NCI-H2081 treated with DMSO at 0.1 percent for 48 hours (cell line): ENCODE measurements around the gene KDF1.
A peak's percentile ranks its signal among the peaks of the same experiment; 100 is the strongest.

ENCODE experiments used
- DNase-seq: peaks from one replicate; lab custom pipeline; 2025; lab: John Stamatoyannopoulos, UW

Gene KDF1

DNA sequence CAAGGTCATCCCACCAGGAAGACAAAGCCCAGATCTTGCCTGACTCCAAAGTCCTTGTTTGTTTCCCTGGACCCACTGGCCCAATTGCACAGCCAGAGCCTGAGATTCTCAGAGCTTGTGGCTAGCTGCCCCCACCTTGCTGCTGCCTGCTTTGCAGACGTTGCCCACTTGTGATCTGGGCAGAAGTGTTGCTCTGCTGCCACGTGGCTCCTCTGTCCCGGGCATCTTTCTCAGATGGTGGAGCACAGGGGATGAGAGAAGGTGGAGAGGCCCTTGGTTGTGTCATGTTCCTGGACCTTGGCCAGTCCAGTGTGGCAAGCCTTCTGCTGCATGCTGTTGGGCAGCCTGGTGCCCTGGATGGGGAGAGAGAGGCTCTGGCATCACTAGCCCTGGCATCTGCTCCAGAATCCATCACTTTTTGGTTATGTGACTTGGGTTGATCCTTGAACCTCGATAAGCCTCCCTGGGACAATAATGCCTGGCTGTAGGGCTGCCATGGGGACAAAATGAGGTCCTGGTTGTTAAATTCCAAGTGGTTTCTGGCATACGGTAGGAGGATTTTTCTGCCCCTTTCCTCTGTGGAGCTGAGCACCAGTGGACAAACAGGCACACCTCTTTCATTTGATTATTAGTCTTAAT lies 44.9 kb downstream of the KDF1 start:
- no peak for DNase-seq

DNA sequence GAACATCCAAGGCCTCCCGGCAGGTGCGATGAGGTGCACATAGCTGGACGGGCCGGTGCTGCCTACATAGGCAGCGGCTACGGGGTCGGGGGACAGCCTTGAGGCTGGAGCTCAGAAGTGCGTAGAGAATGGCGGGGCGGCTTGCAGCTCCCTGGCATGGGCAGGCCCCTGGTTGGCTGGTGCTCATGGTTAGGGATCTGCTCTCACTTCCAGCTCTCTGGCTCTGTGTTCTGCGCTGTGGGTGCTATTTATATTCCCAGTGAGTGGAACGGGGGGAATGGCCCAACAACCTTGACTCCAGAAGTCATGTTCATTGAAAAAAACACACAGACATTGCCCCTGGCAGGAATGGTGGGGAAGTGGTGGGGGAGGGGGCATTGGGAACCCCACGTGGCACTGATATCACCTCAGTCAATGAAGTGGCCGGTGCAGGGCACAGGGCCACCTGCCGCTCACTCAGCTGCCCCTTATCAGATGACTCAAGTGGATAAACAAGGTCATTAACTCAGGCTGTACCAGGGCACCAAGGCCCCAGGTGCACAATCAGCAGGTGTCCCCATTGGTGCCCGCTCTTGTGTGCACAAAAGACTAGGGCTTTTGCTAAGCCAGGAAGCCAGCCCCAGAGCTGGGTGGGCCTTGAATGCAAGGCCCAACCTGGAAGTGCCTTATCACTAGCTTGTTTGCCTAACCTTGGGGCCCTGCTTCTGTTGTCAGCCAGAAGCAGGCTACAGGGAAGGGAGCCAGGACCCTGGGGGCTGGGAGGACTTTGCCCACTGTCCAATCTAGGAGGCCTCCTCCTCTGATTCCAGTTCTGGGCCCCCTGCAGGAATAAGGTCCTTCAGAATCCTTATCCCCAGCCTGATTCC lies 46.3 kb downstream of the KDF1 start, which contains the start of gene NR0B2:
Gene NR0B2 (minus strand): TSS at position 222 of the 866 bp plus-strand sequence. CDS start 35 bp downstream, at position 187.
- DNase-seq = peak; percentile 76

- no peak for DNase-seq
Observed at GRCh38 chr1:26913389-26913753, 46.9 kb downstream of the KDF1 start.

DNA sequence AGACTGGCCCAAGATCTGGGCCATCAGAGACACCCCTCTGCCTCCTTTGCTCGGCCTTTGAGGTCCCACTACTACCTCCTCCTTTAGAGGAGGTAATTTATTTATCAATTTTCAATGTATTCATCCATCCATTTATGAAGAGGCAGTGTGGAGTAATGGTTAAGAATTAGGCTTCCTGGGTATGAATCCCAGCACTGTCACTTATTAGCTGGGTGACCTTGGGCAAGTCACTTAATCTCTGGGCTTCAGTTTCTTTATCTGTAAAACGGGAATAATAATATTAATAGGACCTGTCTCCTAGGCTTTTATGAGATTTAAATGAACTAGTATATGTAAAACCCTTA lies 48.1 kb downstream of the KDF1 start:
- DNase-seq = no peak

GRCh38 chr1:26911399-26912146 lies 48.7 kb downstream of the KDF1 start:
- DNase-seq = no peak

GRCh38 chr1:26910343-26911160 lies 49.7 kb downstream of the KDF1 start:
- DNase-seq = no peak

- no peak for DNase-seq
Observed at GRCh38 chr1:26909951-26910342, 50.3 kb downstream of the KDF1 start.

DNA sequence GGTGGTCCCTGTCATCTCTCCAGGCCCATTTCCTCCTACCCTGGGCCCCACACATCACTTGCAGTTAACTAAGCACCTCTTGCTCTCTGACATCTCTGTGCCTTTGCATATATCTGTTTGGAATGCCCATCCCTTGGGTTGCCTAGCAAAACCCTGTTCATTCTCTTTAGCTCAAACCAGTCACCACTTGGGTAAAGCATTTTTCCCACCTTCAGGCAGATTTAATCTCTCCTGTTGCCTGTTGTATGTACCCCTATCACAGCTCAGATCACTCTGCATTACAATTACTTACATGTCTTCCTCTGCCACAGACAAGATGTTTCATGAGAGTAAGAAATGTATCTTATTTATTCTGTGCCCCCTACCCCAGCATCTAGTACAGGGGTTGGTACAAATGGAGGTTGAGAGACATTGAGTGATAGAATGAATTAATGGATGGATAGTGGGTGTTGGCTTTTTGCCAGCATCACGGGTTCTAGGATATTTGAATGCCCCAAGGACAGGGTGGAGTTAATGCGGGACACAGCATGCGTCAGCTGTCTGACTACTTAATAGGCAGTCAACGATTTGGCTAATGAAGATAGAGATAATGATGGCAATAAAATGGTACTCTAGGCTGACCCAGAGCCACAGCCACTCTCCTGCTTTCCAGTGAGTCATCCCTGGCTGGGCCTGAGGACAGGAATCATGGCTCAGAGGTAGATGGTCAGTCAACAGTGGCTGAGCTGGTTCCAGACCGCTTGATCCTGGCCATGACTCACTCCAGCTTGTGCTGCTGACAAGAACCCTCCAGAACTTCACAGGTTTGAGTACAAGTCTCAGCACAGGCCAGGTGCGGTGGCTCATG lies 53.0 kb downstream of the KDF1 start:
- no peak for DNase-seq

DNA sequence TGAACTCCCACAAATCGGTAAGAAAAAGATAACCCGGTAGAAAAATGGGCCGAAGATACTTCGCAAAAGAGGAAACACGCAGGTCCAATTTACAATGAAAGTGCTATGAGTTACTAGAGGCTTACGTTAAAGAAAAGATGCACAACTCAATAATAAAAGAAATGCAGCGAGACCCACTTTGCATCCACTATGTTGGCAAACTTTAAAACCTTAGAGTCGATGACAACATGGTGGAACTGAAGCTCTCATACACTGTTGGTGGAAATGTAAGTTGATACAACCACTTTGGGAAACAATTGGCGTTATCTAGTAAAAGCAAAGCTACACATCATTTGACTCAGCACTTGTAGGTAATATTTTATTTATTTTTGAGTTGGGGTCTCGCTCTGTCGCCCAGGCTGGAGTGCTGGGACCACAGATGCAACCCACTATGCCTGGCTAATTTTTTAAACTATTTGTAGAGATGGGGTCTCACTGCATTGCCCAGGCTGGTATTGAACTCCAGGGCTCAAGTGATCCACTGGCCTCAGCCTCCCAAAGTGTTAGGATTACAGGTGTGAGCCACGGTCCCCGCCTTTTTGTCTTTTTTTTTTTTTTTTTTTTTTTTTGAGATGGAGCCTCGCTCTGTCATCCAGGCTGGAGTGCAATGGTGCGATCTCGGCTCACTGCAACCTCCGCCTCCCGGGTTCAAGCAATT lies 59.3 kb downstream of the KDF1 start:
- DNase-seq = no peak

GRCh38 chr1:26900001-26900814 lies 60.1 kb downstream of the KDF1 start, which contains the start of gene GPATCH3:
Gene GPATCH3, minus strand, starts transcription at chr1:26900467. Its CDS starts 25 bp downstream, at chr1:26900442.
- DNase-seq = peak; percentile 32
